HPDE6-E6E7 (cell line): ENCODE measurements around the gene ABTB2.

Experiments used
- DNase-seq: peaks from one replicate; pipeline ENCODE4 v3.0.0; 2011; ENCODE audit warnings: missing footprints; ENCODE audit errors: extremely low spot score

The ABTB2 gene

GRCh38 chr11:34284811-34285481 is 72.9 kb downstream of the ABTB2 start:
- no peak for DNase-seq

- no peak for DNase-seq
Observed at GRCh38 chr11:34284156-34284555, 73.7 kb downstream of the ABTB2 start.

DNA sequence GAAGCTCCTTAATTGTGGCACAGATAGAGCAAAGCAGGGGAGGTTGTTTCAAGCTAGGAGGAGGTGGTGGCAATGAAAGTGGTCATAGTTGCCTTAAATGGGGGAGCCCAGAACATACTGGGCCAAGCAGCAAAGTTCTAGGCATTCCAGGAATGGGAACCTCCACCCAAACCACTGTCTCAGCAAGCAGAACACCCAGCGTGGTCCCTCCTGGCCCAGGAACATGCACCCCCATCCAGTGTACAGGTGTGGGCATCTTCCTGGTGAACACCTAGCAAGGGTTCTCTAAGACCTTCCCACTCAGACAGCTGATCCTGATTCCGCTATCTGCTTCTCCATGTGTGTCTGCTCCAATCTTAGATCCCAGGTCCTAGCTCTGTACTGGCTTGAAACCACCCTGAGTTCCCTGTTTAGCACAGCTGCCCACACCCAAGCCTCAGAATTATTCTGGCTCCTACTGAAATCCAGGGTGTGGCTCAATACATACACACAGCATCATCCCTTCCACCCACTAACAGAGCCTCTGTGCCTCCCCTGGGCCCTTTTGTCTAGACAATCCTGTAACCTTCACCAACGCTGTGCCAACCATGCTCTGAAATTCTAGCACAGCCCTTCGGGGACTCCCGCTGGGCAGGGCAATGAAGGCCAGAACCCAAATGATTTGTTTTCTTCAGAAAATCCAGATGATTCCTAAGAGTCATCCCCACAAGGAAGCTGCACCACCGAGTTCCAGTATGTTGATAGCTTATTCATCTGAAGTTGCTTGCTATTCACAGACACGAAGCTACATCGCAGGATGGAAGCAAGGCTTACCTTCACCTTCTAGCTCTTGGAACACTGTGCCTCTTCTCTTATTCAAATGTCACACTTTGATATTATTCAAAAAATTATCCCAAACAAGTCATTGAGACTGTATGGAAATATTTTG is 76.6 kb downstream of the ABTB2 start:
- no peak for DNase-seq

- DNase-seq: no peak
Observed at GRCh38 chr11:34278693-34279297, 79.0 kb downstream of the ABTB2 start.

- DNase-seq: no peak
Observed at GRCh38 chr11:34278175-34278574, 79.6 kb downstream of the ABTB2 start.

- no peak for DNase-seq
Observed at GRCh38 chr11:34277171-34277570, 80.6 kb downstream of the ABTB2 start.

GRCh38 chr11:34276352-34276864 is 81.4 kb downstream of the ABTB2 start:
- no peak for DNase-seq

DNA sequence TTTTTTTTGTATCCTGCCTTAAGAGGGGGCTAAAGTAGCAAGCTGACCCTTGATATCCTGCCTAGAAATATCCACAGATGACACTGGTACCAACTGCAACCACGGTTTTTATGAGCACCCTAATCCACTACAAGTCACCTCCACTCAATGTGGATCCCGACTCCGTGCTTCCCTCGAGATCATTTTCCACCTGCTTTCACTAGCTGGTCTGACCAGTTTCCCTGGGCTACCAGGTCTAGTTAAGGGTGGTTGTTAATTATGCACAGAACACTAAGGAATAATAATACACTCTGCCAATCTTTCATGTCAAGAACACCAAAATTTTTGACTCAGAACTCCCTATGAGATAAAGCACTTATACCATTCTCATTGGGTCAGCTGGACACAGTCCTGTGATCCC is 82.3 kb downstream of the ABTB2 start:
- DNase-seq: peak; percentile 14

DNA sequence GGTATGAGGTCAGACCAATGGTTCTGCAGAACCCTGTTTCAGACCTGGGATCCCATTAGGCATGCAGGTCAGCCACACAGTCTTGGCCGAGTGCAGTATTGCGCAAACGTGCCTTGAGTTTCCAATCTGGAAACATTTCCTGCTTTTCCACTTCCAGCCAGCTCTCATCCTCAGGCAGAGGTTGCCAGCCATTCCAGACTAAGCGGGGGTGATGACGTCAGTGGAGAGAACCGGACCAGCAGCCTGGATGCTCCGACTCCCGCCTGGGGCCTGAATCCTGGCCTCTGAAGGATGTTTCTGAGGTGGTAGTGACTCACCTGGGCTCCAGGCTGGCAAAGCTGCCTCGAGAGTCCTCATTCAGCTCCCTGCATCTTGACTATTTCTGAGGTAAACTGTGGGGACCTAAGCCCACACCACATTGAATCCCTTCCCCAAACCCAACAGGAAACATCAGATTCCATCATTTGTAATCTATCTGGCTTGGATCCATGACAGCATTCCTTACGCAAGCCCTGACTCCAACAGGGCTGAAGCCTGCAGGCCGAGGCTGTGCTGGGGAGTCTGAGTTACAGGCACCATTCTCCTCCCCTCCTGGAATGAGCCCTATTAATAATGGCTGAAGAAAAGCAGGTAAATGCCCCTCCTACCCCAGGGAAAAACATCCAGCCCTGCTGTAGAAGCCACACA is 83.0 kb downstream of the ABTB2 start:
- DNase-seq: peak; percentile 100

- DNase-seq: no peak
Observed at GRCh38 chr11:34273099-34273498, 84.7 kb downstream of the ABTB2 start.

DNA sequence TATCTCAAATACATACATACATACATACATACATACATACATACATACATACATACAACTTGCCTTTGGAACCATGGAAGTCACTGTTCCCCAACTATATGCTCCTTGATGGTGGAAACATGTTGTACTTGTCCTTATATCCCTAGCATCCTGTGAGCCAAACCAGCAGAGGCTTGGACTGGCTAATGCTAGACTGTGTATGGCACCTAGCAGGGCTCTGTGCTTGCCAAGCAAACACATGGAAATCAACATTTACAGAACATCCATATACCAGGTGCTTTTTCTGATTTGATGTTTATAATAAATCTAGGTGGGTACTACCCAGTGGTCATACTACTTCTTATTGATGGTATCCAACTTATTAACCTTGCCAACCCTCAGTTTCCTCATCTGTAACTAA is 86.1 kb downstream of the ABTB2 start:
- DNase-seq: no peak

- DNase-seq: no peak
Observed at GRCh38 chr11:34270711-34271110, 87.1 kb downstream of the ABTB2 start.

DNA sequence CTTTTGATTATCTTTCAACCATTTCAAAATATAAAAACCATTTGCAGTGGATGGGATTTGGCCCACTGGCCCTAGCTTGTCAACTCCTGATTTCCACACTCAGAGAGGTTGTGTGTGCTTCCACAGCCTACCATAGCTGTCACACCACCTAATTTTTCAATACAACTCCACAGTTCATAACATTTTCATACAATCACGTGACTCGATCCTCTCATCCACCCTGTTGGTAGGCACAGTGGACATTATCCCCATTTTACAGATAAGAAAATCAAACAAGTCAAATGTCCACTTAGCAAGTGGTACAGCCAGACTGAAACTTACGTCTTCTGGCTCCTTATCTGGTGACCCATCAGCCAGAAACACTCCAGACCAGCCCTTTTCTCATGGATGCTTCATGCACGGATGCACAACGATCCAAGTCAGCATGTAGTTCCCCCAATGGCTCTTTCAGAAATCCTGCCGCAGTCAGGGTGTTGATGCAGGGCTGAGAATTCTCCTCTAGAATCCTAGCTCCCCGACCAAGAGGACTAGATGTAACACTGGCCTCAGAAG is 88.0 kb downstream of the ABTB2 start:
- DNase-seq: no peak

DNA sequence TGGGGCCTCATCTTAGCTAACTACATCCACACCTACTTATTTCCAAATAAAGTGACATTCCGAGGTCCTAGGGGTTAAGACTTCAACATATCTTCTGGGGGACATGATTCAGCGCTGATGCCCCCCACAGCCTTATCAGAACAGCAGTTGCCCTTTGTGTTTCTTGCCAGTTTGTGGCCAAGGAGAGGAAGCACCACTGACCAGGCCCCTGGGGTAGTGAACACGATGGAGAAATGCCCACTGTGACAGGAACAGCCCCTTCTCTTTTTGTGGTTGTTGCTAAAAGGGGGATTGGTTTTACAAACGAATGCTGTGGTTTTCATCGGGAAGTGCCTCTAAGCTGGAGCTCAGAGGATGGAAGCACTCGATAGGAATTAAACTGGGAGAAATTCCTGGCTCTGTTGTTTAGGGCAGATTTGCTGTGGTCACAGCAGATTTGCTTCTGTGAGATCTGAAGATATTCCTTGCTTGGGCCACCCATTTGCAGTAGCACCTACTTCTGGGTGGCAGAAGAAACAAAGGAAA is 88.8 kb downstream of the ABTB2 start:
- no peak for DNase-seq

- no peak for DNase-seq
Observed at GRCh38 chr11:34267417-34267816, 90.4 kb downstream of the ABTB2 start.

DNA sequence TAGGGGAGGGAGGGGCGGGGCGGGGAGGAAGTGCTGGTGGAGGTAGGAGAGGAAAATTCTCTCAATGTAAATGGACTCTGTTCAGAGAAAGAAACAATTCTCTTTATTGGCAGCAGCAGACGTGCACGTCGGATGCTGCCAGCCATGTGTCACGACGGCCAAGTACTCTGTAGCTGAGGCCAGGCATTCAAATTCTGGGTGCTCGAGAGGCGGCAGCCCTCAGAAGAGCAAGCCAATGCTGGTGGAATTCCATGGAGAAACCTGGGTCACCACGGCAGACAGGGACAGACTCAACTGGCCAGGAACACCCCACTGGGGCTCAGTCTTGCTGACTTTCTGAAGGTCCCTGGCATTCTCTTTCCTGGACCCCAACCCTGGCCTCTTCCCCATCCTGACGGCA is 90.8 kb downstream of the ABTB2 start:
- DNase-seq: no peak

DNA sequence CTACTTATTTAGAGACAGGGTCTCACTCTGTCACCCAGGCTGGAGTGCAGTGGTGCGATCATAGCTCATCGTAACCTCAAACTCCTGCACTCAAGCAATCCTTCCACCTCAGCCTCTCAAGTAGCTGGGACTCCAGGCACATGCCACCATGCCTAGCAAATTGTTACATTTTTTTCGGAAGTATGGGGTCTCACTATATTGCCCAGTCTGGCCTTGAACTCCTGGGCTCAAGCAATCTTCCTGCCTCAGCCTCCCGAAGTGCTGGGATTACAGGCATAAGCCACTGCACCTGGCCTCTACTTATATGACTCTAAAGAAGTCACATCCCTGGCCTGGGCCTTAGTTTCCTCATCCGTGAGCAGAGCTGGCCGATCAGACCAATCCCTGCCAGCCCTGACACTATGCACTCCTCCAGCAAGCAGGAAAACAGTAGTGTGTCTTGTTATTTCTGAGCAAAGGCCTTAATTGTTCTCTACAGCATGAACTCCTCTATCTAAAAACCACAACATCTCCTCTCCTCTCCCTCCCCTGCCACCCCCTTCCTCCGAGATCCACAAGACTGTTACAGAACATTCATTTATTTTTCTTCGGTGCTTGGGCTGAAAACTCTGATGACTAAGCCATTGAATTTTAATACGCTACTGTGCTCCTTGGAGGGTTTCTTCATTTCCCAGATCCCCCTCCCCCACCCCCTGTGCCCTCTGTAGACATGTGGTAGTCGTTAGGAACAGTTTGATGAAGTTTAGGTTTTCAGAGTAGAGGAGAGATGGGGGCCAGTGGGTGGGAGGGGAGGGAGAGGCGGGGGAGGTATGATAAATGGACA is 91.5 kb downstream of the ABTB2 start:
- no peak for DNase-seq

- no peak for DNase-seq
Observed at GRCh38 chr11:34264303-34265110, 93.3 kb downstream of the ABTB2 start.

DNA sequence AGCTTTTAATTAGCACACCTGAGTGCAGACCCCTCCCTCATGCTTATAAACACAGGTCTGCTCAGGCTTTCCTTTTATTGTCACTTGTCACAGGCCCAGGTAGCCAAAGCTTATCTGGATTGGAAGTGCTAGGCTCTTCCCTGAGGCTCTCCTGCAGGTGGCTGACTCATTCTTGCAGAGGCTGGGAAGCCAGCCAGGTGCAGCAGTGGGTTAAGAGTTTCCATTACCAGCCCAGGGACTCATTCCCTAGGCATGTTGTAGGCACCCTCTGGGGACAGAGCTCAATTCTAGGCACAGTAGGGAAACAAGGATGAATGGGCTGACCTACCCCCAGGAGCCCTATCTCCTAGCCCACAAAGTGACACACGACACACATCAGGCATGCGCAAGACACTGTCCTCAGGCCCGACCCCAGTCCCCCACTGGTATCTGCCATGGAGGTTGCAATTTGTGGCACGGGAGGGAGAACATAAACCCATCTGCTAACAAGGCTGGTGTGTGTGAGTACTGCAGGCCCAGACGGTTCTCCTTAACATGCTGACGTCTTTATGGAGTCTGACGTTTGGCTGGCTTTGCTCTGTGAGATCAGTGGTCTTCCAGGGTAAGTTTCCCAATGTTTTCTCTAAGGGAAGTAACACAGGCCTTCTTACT is 94.2 kb downstream of the ABTB2 start:
- peak; percentile 81 for DNase-seq
